Mucosa of stomach (tissue), 1 donor: ENCODE measurements around the gene SMC3.

ENCODE experiments used
- H3K27me3 ChIP-seq: one replicate; pipeline ENCODE4 v1.7.0; 2013; ENCODE audit warnings: mild to moderate bottlenecking, low read length; ENCODE audit not compliant: control insufficient read depth, insufficient read depth
- H3K36me3 ChIP-seq: one replicate; pipeline ENCODE4 v1.7.0; 2013; ENCODE audit warnings: low read length; ENCODE audit not compliant: control insufficient read depth, insufficient read depth
- H3K4me1 ChIP-seq: one replicate; pipeline ENCODE4 v1.7.0; 2013; ENCODE audit warnings: mild to moderate bottlenecking, low read length; ENCODE audit not compliant: control insufficient read depth, insufficient read depth
- H3K4me3 ChIP-seq: one replicate; pipeline ENCODE4 v1.7.0; 2013; ENCODE audit warnings: low read length
- H3K9ac ChIP-seq: one replicate; pipeline ENCODE4 v1.7.0; 2013; ENCODE audit warnings: mild to moderate bottlenecking, low read length, moderate library complexity
- H3K9me3 ChIP-seq: one replicate; pipeline ENCODE4 v1.7.0; 2013; ENCODE audit warnings: mild to moderate bottlenecking, low read length, moderate library complexity; ENCODE audit not compliant: control insufficient read depth
- donor health status: Pancreatic carcinoma.

Gene SMC3

GRCh38 chr10:110646417-110647135, 79.1 kb downstream of the SMC3 start:
- H3K27me3 ChIP-seq: peaks cover 66% of the 10 kb centered on the region
- peaks cover 11% of the 10 kb centered on the region for H3K4me1 ChIP-seq
- H3K9me3 ChIP-seq: no peaks in the 10 kb centered on the region
- H3K9ac ChIP-seq: no peak overlapping the region
- no peak overlapping the region for H3K4me3 ChIP-seq
- H3K36me3 ChIP-seq: no peaks in the 10 kb centered on the region

DNA sequence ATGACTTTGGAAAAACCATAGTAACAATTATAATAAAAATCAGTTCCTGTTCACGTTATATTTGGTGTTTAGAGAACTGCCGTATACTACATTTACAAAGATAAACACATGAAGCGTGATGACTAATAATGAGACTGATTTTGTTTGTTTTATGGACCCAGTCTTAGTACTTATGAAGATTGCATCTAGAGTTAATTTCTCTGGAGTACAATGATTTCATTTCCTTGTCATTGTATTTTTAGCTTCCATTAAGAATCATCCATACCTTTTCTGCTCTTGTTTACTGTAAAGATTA, 79.6 kb downstream of the SMC3 start:
- Histone ChIP-seq H3K9ac (no peak overlapping the region), H3K4me1 (peaks cover 11% of the 10 kb centered on the region), H3K9me3 (no peaks in the 10 kb centered on the region), H3K4me3 (no peak overlapping the region), H3K27me3 (peaks cover 63% of the 10 kb centered on the region), H3K36me3 (no peaks in the 10 kb centered on the region)

GRCh38 chr10:110648692-110649346, 81.3 kb downstream of the SMC3 start:
- Histone ChIP-seq H3K9ac (no peak overlapping the region), H3K4me1 (peaks cover 4% of the 10 kb centered on the region), H3K4me3 (no peak overlapping the region), H3K36me3 (no peaks in the 10 kb centered on the region), H3K9me3 (no peaks in the 10 kb centered on the region), H3K27me3 (peaks cover 46% of the 10 kb centered on the region)

GRCh38 chr10:110649347-110650264, 82.1 kb downstream of the SMC3 start:
- H3K36me3 ChIP-seq: no peaks in the 10 kb centered on the region
- H3K9ac ChIP-seq: no peak overlapping the region
- peaks cover 38% of the 10 kb centered on the region for H3K27me3 ChIP-seq

DNA sequence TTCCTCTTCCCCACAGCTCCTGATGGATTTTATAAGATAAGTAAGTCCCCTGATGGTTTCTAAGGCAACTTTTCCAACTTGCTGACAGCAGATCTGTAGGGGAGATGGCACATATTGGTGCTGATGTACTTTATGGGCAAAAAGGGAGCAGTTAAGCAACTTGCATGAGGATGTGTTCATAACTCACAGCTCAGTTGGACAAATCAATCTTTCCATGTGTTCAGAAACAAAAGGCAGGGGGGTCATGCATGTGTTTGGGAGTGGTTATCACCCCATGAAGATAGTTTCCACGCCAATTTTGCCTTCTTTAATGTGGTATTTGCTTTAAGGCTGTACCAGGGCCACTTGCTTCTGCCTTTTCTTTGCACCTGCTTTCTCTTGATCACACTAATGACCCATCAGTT, 82.8 kb downstream of the SMC3 start:
- Histone ChIP-seq H3K4me1 (no peaks in the 10 kb centered on the region), H3K9me3 (no peaks in the 10 kb centered on the region), H3K27me3 (peaks cover 31% of the 10 kb centered on the region), H3K9ac (no peak overlapping the region), H3K36me3 (no peaks in the 10 kb centered on the region), H3K4me3 (no peak overlapping the region)

More at GRCh38 chr10:110649347-110650264, 82.1 kb downstream of the SMC3 start:
- H3K4me3 ChIP-seq: no peak overlapping the region
- H3K9me3 ChIP-seq: no peaks in the 10 kb centered on the region
- H3K4me1 ChIP-seq: no peaks in the 10 kb centered on the region

DNA sequence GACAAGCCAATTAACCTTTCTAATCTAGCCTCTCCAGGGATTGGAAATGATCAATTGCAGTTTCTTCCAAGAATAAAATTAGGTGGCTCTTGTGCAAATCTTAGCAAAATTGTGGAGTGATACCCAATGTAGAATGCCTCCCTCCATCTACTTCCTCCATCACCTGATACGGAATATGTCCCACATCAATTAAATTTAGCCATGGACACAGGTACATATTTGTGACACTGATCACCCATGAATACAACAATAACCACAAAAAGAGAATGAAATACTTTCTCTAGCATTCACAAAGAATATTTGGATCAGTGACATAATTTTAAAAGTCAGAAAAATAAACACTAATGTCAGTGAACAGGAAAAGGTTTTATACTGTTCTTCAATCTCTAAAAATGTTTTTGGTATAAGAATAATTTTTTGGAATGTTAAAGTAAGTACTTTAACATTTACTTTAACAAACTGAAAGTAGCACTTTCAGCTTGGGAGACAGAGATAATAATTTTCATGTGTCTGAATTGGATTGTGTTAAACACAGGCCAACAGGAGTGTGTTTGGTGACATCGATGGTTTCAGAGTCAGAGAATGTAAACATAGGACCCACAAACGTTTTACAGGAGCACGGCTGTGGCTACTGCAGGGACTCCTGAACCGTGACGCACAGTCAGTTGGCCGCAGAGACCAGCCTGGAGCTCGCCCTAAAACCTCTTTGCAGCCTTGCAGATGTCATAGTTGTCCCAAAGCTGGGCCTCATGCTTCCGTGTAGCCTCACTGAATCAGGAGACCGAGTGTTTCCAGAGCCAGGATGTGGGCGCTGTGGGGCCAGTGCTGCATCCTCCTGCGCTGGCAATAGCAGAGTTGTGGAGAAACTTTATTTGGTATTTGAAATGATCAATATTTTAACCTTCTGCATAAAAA, 83.8 kb downstream of the SMC3 start:
- Histone ChIP-seq H3K36me3 (no peaks in the 10 kb centered on the region), H3K27me3 (peaks cover 25% of the 10 kb centered on the region), H3K9me3 (no peaks in the 10 kb centered on the region), H3K4me3 (no peak overlapping the region), H3K4me1 (no peaks in the 10 kb centered on the region), H3K9ac (no peak overlapping the region)

DNA sequence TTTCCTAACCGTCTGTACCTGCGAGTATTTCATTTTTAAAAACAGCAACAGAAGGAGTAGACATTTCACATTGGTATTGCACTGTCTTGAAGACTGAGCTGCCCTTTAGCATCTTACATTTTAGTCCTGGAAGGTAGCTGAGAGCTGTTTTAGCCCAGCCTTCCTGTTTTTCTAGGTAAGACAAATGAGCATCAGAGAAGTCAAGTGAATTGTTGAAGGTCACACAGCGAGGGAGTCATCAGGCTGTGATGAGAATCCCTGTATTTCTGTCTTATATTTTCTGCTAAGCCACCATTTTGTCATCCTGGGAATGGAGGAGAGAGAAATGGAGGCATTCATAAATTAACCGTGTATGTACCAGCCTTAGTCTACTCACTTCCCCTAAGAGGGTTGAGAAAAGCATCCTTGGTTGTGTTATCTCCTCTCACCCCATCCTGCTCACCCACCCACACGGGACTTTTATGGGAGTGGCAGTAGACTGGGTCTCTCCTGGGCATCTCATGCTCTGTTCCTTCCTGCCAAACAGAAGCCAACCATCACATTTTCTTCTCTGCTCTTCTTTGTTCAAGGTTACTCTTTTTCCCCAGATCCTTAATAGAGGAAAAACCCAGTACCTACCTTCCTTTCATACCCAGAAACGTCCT, 85.1 kb downstream of the SMC3 start:
- Histone ChIP-seq H3K27me3 (peaks cover 18% of the 10 kb centered on the region), H3K9me3 (no peaks in the 10 kb centered on the region), H3K4me1 (no peaks in the 10 kb centered on the region), H3K4me3 (no peak overlapping the region), H3K9ac (no peak overlapping the region), H3K36me3 (no peaks in the 10 kb centered on the region)
